ENCODE measurements around the gene MINK1. TPM values are rescaled to one million over a fixed set of nuclear protein-coding genes. Genes with fewer than 3 reads are reported as not detected.
"Not testable (repeated sequence)": the region's sequence is repeated elsewhere in the genome, so short reads cannot be mapped to it uniquely, and the experiment has no call there.

Gene MINK1
- total RNA-seq, 1 experiment from 2014 or later: 160 TPM

GRCh38 chr17:4919511-4920047 lies 86.4 kb downstream of the MINK1 start:
- DNase-seq: no peak
- ChIA-PET POLR2A (ENCODE audit: unreplicated experiment) (interaction anchor here (0.8 kb wide), 1 partner anchor 109 kb away, joined by 3 read pairs; no protein-coding TSS in a partner anchor), CTCF (interaction anchor here (0.7 kb wide), 1 partner anchor 672 kb away, joined by 7 read pairs; no protein-coding TSS in a partner anchor)
- intact Hi-C loops (cut with micrococcal nuclease; ENCODE audit: unreplicated experiment): no loop called here
- no peaks in the 10 kb centered on the region for H4K20me1 ChIP-seq (ENCODE audit: insufficient read depth)
- H3K4me1 ChIP-seq (replicated peaks; ENCODE audit: insufficient read depth): no peaks in the 10 kb centered on the region
- no peaks in the 10 kb centered on the region for H3K36me3 ChIP-seq (ENCODE audit: low read depth)
- H3K79me2 ChIP-seq (ENCODE audit: low read depth): no peaks in the 10 kb centered on the region
- no peaks in the 10 kb centered on the region for H3K9me2 ChIP-seq (ENCODE audit: insufficient read depth)
- no peaks in the 10 kb centered on the region for H3K9me3 ChIP-seq (ENCODE audit: insufficient read depth, low read depth)
- TF ChIP-seq EZH2 (IDR thresholded peaks at IDR 0.05; ENCODE audit: low read depth): no peak
- no peak for TF ChIP-seq CTCF (conservative IDR thresholded peaks at IDR 0.05)
- no peak overlapping the region for H3K4me2 ChIP-seq
- H3F3A ChIP-seq (ENCODE audit: insufficient read depth, low read depth): peaks cover 3% of the 10 kb centered on the region; the same call in 1 of the 2 replicates
- H3K4me3 ChIP-seq: no peak overlapping the region
- BruUV-seq (replicated peaks): no TSS peak
- no peaks in the 10 kb centered on the region for H3K27me3 ChIP-seq (ENCODE audit: insufficient read depth, low read depth)
- no peak overlapping the region for H3K27ac ChIP-seq
- no peak overlapping the region for H2AFZ ChIP-seq

- H3K4me2 ChIP-seq: no peak overlapping the region
- ChIA-PET POLR2A (ENCODE audit: unreplicated experiment) (interaction anchor here (0.7 kb wide), 1 partner anchor 673 kb away, joined by 12 read pairs; no protein-coding TSS in a partner anchor), CTCF (no interaction called here)
These were observed 87.4 kb downstream of the MINK1 start for GRCh38 chr17:4920351-4921048.

GRCh38 chr17:4921320-4921719 lies 88.2 kb downstream of the MINK1 start:
- no peak for DNase-seq
- Histone ChIP-seq H3K27ac (no peak overlapping the region), H2AFZ (no peak overlapping the region), H3K79me2 (ENCODE audit: low read depth) (no peaks in the 10 kb centered on the region), H3K27me3 (ENCODE audit: insufficient read depth, low read depth) (no peaks in the 10 kb centered on the region), H3K9me3 (ENCODE audit: insufficient read depth, low read depth) (no peaks in the 10 kb centered on the region), H4K20me1 (ENCODE audit: insufficient read depth) (no peaks in the 10 kb centered on the region), H3K4me2 (no peak overlapping the region), H3K4me1 (replicated peaks; ENCODE audit: insufficient read depth) (no peaks in the 10 kb centered on the region), H3F3A (ENCODE audit: insufficient read depth, low read depth) (peaks cover 3% of the 10 kb centered on the region; the same call in 1 of the 2 replicates), H3K9me2 (ENCODE audit: insufficient read depth) (no peaks in the 10 kb centered on the region), H3K36me3 (ENCODE audit: low read depth) (no peaks in the 10 kb centered on the region), H3K4me3 (no peak overlapping the region)
- no TSS peak for BruUV-seq (replicated peaks)
- intact Hi-C loops (cut with micrococcal nuclease; ENCODE audit: unreplicated experiment): no loop called here
- ChIA-PET POLR2A (ENCODE audit: unreplicated experiment) (interaction anchor here (0.7 kb wide), 2 partner anchors 535 to 673 kb away, joined by 3 to 12 read pairs; no protein-coding TSS in a partner anchor), CTCF (interaction anchor here (0.6 kb wide), 1 partner anchor 44 kb away, joined by 4 read pairs; no protein-coding TSS in a partner anchor)
- TF ChIP-seq CTCF (conservative IDR thresholded peaks at IDR 0.05): no peak
- TF ChIP-seq EZH2 (IDR thresholded peaks at IDR 0.05; ENCODE audit: low read depth): no peak

More at GRCh38 chr17:4920351-4921048, 87.4 kb downstream of the MINK1 start:
- no peak overlapping the region for H3K4me3 ChIP-seq
- TF ChIP-seq CTCF (conservative IDR thresholded peaks at IDR 0.05) (no peak), EZH2 (IDR thresholded peaks at IDR 0.05; ENCODE audit: low read depth) (no peak)
- no peaks in the 10 kb centered on the region for H3K27me3 ChIP-seq (ENCODE audit: insufficient read depth, low read depth)
- H3K79me2 ChIP-seq (ENCODE audit: low read depth): no peaks in the 10 kb centered on the region
- no peak for DNase-seq
- intact Hi-C loops (cut with micrococcal nuclease; ENCODE audit: unreplicated experiment): no loop called here
- no peaks in the 10 kb centered on the region for H3K9me2 ChIP-seq (ENCODE audit: insufficient read depth)
- no TSS peak for BruUV-seq (replicated peaks)
- no peaks in the 10 kb centered on the region for H4K20me1 ChIP-seq (ENCODE audit: insufficient read depth)
- H3K9me3 ChIP-seq (ENCODE audit: insufficient read depth, low read depth): no peaks in the 10 kb centered on the region
- H2AFZ ChIP-seq: no peak overlapping the region
- H3F3A ChIP-seq (ENCODE audit: insufficient read depth, low read depth): peaks cover 3% of the 10 kb centered on the region; the same call in 1 of the 2 replicates
- H3K27ac ChIP-seq: no peak overlapping the region
- H3K4me1 ChIP-seq (replicated peaks; ENCODE audit: insufficient read depth): no peaks in the 10 kb centered on the region
- no peaks in the 10 kb centered on the region for H3K36me3 ChIP-seq (ENCODE audit: low read depth)

GRCh38 chr17:4926577-4927335 lies 93.6 kb downstream of the MINK1 start:
- H3K79me2 ChIP-seq (ENCODE audit: low read depth); H3F3A ChIP-seq (ENCODE audit: insufficient read depth, low read depth); H3K27ac ChIP-seq; H3K4me3 ChIP-seq; H3K4me2 ChIP-seq; CTCF ChIA-PET; H3K4me1 ChIP-seq (replicated peaks; ENCODE audit: insufficient read depth); DNase-seq; H3K27me3 ChIP-seq (ENCODE audit: insufficient read depth, low read depth); H2AFZ ChIP-seq; H3K9me3 ChIP-seq (ENCODE audit: insufficient read depth, low read depth); H3K36me3 ChIP-seq (ENCODE audit: low read depth); intact Hi-C loops (cut with micrococcal nuclease; ENCODE audit: unreplicated experiment); H3K9me2 ChIP-seq (ENCODE audit: insufficient read depth); BruUV-seq (replicated peaks); H4K20me1 ChIP-seq (ENCODE audit: insufficient read depth): not testable (repeated sequence)
- POLR2A ChIA-PET (ENCODE audit: unreplicated experiment): interaction anchor here (0.5 kb wide), 1 partner anchor 24 kb away, joined by 4 read pairs; the partner anchor contains the start of gene ENO3

Measured in PC-9 (cell line).